Lower lobe of right lung (tissue), 2 donors: ENCODE measurements around the gene KRT6B. TPM values are rescaled to one million over a fixed set of nuclear protein-coding genes. Genes with fewer than 3 reads are reported as not detected.
A peak's percentile ranks its signal among the peaks of the same experiment; 100 is the strongest.
"Not testable (repeated sequence)": the region's sequence is repeated elsewhere in the genome, so short reads cannot be mapped to it uniquely, and the experiment has no call there.

Source experiments
- ATAC-seq, 2 donors: fragments of 200-7000 bp; cut with Tn5 transposase; one replicate each; pipeline ENCODE4 v1.9.1; 2020 to 2022; ENCODE audit warnings: mild to moderate bottlenecking in 2 of 2, moderate library complexity in 2 of 2
- DNase-seq: peaks from one replicate; pipeline ENCODE4 v3.0.0-alpha.2; 2020
- H3K27ac ChIP-seq: fragments of 200-600 bp; one replicate; pipeline ENCODE4 v1.8.0; 2022
- H3K27me3 ChIP-seq: fragments of 200-600 bp; one replicate; pipeline ENCODE4 v1.8.0; 2022; ENCODE audit warnings: low read depth
- H3K36me3 ChIP-seq: fragments of 200-600 bp; one replicate; pipeline ENCODE4 v1.8.0; 2022; ENCODE audit warnings: mild to moderate bottlenecking
- H3K4me1 ChIP-seq: fragments of 200-600 bp; one replicate; pipeline ENCODE4 v1.8.0; 2022
- H3K4me3 ChIP-seq: fragments of 200-600 bp; one replicate; pipeline ENCODE4 v1.8.0; 2022; ENCODE audit warnings: mild to moderate bottlenecking
- H3K9me3 ChIP-seq: fragments of 200-600 bp; one replicate; pipeline ENCODE4 v1.8.0; 2022
- intact Hi-C: fragments of 100-400 bp; cut with DNase I; formaldehyde crosslinking; loops from one replicate; pipeline ENCODE4 v1.11.0; 2022
- total RNA-seq: library from RNA; stranded (reverse); fragmentation: NEBNext Ultra II Directional; extraction: Animal tissue kit (Norgen Biotek cat#: 25700); gene quantifications from one replicate; pipeline ENCODE4 v1.2.1, GENCODE V29; 2021
- TF ChIP-seq, protein P1 (sequence below): fragments of 200-600 bp; IDR thresholded peaks from one replicate; pipeline ENCODE4 v1.8.0; 2022; ENCODE audit warnings: antibody characterized with exemption, mild to moderate bottlenecking
- donor health status: DM: no; HTN: yes; CAD: no; lungs with severe emphysema.

The KRT6B gene
- total RNA-seq, 1 donor from 2014 or later: not detected

DNA sequence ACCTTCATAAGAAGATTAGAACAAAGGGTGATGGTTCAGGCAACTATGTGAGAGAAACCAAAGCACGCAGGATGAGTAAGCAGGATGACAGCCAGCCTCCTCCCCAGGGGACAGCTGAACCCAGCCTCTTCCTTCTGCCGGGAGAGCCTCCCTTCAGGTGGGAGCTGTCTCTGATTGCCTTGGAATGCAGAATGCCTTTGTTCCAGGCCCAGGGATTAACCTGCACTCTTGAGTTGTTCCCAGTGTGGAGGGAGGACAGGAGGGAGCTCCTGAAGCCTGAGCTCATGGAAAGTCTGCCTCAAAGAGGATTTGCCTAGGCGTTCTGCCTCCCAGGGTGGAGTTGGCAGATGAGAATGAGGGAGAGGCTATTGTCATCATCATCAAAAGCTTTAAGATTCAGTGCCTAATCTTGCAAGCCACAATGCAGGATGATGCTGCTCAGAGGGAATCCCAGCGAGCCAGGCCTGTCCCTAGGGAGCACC, 44.7 kb upstream of the KRT6B start:
- Histone ChIP-seq H3K9me3 (no peaks in the 10 kb centered on the region), H3K27ac (no peak overlapping the region), H3K36me3 (no peaks in the 10 kb centered on the region), H3K4me1 (peaks cover 17% of the 10 kb centered on the region), H3K4me3 (no peak overlapping the region), H3K27me3 (no peaks in the 10 kb centered on the region)
- TF ChIP-seq, protein P1, sequence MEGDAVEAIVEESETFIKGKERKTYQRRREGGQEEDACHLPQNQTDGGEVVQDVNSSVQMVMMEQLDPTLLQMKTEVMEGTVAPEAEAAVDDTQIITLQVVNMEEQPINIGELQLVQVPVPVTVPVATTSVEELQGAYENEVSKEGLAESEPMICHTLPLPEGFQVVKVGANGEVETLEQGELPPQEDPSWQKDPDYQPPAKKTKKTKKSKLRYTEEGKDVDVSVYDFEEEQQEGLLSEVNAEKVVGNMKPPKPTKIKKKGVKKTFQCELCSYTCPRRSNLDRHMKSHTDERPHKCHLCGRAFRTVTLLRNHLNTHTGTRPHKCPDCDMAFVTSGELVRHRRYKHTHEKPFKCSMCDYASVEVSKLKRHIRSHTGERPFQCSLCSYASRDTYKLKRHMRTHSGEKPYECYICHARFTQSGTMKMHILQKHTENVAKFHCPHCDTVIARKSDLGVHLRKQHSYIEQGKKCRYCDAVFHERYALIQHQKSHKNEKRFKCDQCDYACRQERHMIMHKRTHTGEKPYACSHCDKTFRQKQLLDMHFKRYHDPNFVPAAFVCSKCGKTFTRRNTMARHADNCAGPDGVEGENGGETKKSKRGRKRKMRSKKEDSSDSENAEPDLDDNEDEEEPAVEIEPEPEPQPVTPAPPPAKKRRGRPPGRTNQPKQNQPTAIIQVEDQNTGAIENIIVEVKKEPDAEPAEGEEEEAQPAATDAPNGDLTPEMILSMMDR: no peak
- intact Hi-C loops: no loop called here
- no peak for DNase-seq
- no peak for ATAC-seq

DNA sequence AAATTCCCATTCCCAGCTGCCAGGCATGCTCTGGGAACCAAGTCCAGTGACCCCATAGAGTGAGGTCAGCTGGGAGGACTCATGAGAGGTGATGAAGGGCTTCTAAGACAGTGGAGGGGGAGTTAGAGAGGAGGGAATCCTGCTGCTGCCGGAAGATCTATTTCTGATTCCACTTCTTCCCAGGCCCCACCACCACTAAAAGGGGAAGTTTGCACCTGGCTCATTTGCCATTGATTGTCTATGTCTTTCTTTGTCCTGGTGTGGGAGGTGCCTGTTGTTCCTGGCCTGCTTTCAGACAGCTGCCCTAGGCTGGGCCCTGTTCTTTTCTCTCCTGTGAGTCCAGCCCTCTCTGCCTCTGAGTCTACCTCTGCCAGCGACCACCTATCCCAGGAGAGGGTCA, 44.1 kb upstream of the KRT6B start:
- Histone ChIP-seq H3K9me3 (no peaks in the 10 kb centered on the region), H3K27ac (no peak overlapping the region), H3K36me3 (no peaks in the 10 kb centered on the region), H3K4me3 (no peak overlapping the region), H3K4me1 (peaks cover 17% of the 10 kb centered on the region), H3K27me3 (no peaks in the 10 kb centered on the region)
- no peak for ATAC-seq
- no peak for DNase-seq
- TF ChIP-seq, protein P1: no peak
- intact Hi-C loops: no loop called here

DNA sequence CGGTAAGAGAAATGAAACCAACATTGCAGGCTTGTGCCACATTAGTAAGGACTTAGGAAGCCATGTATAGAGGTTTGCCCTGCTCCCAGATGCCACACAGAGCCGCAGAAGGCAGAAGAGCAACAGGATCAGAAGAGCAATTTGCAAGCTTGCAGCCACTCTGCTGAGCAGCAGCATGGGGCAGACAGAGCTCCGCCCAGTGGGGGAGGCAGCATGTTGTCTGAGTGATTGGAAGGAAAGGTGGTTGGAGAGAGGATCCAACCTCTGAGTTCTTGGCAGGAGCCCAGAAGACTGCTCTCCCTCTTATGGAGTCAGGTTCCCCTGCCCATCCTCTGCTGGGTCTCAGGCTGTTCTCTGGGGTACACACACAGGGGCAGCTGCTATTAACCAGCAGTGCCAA, 43.4 kb upstream of the KRT6B start:
- H3K4me3 ChIP-seq: no peak overlapping the region
- intact Hi-C loops: no loop called here
- TF ChIP-seq, protein P1: no peak
- DNase-seq (peak; percentile 51), ATAC-seq (peak in 1 of 2 donors; percentile 17)
- peaks cover 17% of the 10 kb centered on the region for H3K4me1 ChIP-seq
- no peak overlapping the region for H3K27ac ChIP-seq
- H3K36me3 ChIP-seq: no peaks in the 10 kb centered on the region
- no peaks in the 10 kb centered on the region for H3K9me3 ChIP-seq
- H3K27me3 ChIP-seq: no peaks in the 10 kb centered on the region

DNA sequence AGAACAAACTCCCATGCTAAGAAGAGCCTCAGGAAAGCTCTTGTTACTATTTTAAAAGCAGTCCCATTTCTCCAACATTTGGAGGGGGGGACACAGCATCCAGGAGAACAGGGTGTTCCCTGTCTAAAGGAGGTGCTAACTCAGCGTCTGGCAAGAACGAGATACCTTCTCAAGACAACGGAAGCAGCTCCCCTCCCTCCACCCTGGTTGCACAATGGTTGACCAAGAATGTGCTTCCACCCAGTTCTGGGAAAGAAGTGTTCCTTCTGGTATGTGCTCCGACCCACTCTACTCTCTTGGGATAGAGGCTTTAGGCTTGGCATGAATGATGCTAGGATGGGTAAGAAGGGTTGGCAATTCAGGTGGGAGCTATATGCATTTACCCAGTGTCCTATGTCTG, 42.6 kb upstream of the KRT6B start:
- DNase-seq (peak; percentile 67), ATAC-seq (peak; percentile 89 to 90)
- TF ChIP-seq, protein P1: no peak
- Histone ChIP-seq H3K36me3 (no peaks in the 10 kb centered on the region), H3K4me3 (no peak overlapping the region), H3K27ac (no peak overlapping the region), H3K9me3 (no peaks in the 10 kb centered on the region), H3K4me1 (peaks cover 17% of the 10 kb centered on the region), H3K27me3 (no peaks in the 10 kb centered on the region)
- intact Hi-C loops: no loop called here

DNA sequence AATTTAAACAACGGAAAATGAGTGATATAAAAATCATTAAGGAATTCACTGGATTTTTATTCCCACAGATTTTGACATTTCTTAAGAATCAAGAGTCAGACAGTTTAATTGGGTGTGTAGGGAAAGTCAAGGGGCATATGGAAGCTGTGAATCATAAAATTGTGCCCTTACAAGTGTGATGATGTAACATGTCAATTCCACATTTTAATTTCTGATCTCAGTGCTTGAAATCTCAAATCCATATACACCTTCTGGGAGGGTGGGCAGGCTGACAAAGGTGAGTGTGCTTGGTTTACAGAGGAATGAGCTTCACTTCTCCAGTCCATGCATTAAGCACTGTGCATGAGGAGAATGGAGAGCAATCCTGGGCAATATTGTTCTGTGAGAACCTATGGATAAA, 42.2 kb upstream of the KRT6B start:
- DNase-seq (no peak), ATAC-seq (peak in 1 of 2 donors; percentile 8)
- peaks cover 17% of the 10 kb centered on the region for H3K4me1 ChIP-seq
- intact Hi-C loops: no loop called here
- H3K9me3 ChIP-seq: no peaks in the 10 kb centered on the region
- no peaks in the 10 kb centered on the region for H3K36me3 ChIP-seq
- TF ChIP-seq, protein P1: no peak
- H3K27me3 ChIP-seq: no peaks in the 10 kb centered on the region
- H3K27ac ChIP-seq: no peak overlapping the region
- no peak overlapping the region for H3K4me3 ChIP-seq

DNA sequence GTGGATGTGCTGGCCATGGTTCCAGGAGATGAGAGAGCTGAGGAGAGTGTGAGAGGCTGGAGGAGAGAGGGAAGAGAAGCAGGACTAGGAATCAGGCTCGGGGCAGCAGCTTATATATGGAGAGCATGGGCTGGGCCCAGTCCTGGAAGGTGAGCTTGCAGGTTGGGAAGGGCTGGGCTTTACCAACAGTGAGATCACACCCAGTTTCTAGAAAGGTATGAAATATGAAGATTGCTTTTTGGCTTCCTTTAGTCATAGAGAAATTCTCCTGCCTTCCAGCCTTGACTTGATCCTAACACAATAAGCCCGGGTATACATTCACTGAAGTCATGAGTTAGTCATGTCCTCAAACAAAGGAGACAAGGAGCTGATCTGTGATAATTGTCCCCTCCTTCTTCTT, 41.2 kb upstream of the KRT6B start, which contains the start of gene KRT6A:
Gene KRT6A (minus strand): TSS at position 86 of the 400 bp plus-strand sequence. CDS start 69 bp downstream, at position 17.
- Histone ChIP-seq H3K27me3 (no peaks in the 10 kb centered on the region), H3K27ac (no peak within 1 kb of the TSS), H3K9me3 (no peaks in the 10 kb centered on the region), H3K36me3 (no peaks in the 10 kb centered on the region), H3K4me1 (peaks cover 17% of the 10 kb centered on the region), H3K4me3 (no peak within 1 kb of the TSS)
- intact Hi-C loops: no loop called here
- ATAC-seq (no peak), DNase-seq (no peak)
- TF ChIP-seq, protein P1: no peak

DNA sequence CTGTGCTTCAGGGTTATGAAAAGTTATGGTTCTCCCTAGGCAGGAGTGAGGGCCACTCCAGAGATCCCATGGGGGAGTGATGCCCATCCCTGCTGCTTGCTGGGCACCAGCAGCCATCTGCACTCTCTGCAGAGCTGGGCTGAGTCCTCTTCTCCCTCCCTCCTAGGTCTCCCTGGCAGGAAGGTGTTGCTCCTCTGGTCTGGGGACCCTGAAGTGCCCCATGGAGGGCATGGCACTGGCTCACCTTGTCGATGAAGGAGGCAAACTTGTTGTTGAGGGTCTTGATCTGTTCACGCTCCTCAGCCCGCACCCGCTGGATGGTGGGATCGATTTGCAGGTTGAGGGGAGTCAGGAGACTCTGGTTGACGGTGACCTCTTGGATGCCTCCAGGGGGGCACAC, 40.5 kb upstream of the KRT6B start:
- intact Hi-C loops, H3K27ac ChIP-seq, H3K36me3 ChIP-seq, DNase-seq, H3K4me3 ChIP-seq, H3K9me3 ChIP-seq, H3K27me3 ChIP-seq, ATAC-seq: not testable (repeated sequence)
- peaks cover 17% of the 10 kb centered on the region for H3K4me1 ChIP-seq

DNA sequence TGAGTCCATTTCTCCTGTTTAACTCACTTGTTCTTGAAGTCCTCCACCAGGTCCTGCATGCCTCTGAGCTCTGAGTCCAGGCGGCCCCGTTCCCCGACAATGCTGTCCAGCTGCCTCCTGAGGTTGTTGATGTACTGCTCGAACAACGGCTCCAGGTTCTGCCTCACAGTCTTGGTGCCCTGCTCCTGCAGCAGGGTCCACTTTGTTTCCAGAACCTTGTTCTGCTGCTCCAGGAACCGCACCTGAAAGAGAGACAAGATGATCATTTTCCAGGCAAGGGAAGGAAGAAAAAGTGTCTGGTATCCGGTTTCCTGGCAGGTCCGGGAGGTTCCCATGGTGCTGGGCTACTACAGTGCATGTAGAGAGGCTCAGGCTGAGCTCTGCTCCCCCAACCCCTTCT, 39.5 kb upstream of the KRT6B start:
- H3K36me3 ChIP-seq, ATAC-seq, H3K4me3 ChIP-seq, H3K27ac ChIP-seq, intact Hi-C loops, H3K27me3 ChIP-seq, DNase-seq, H3K9me3 ChIP-seq: not testable (repeated sequence)
- peaks cover 17% of the 10 kb centered on the region for H3K4me1 ChIP-seq
